HG02970 (cell line): ENCODE data around the gene LTO1.
"Not testable (repeated sequence)": the region's sequence is repeated elsewhere in the genome, so short reads cannot be mapped to it uniquely, and the experiment has no call there.

Experiments
- ATAC-seq: cut with Tn5 transposase; IDR thresholded peaks from one replicate; pipeline ENCODE4 v1.9.1; 2021; ENCODE audit warnings: mild to moderate bottlenecking, moderate library complexity, moderate number of reproducible peaks; ENCODE audit not compliant: unreplicated experiment, low FRiP score

The LTO1 gene

DNA sequence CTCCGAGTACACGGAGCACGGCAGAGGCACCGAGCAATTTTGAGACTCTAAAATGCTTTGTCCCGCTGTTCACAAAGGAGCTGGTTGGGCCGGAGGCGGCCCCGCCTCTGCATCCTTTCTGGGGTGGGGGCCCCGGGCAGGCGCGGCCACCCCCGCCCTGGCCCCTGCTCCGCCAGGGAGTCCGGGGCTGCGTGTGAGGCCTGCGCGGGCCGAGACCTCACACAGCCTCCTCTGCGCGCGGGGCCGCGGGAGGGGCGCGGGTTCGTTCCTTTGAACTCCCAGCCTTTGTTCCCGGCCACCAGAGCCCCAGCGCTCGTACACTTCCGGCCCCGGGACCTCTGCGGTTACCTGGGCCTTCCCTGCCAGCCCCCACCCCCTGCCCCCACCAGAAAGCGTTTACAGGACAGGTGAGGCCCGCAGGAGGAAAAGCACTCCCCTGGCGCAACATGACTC lies 27.1 kb upstream of the LTO1 start:
- ATAC-seq, result no peak

DNA sequence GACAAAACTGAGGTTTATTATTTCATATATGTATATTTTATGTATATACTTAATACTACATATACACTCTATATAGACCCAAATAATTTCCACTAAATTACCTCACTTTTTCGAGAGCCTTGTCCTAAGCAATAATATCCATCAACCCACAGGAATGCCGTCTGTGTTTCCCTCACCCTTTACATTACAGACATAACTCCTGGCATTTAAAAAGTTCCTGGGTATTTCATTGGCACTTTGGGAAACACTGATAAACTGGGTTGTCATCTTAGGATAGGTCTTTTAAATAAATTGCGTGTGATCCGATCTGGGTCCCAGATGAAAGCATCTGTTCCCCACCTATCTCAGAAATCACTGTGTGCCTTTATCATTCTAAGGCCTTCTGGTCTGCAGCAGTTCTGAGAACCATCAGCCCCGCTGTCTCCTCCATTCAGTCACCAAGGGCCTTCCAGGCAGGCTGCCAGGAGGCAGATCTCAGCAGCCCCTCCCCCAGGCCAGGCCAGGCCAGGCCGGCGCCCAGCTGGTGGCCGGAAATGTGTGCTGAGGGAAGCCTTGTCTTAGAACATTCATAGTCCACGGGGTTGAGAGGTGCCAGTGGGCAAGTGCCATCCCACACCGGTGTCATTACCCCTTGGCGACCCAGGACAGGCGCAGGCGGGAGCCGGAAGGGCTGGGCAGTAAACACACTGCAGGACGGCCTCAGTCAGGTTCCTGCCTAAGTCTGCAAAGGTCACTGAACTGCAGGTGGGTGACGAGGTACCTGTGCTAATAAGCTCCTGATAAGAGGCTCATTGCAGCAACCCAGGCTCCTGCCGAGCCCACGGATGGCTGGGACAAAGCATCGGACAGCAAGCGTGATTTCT lies 25.4 kb upstream of the LTO1 start:
- ATAC-seq, result no peak

DNA sequence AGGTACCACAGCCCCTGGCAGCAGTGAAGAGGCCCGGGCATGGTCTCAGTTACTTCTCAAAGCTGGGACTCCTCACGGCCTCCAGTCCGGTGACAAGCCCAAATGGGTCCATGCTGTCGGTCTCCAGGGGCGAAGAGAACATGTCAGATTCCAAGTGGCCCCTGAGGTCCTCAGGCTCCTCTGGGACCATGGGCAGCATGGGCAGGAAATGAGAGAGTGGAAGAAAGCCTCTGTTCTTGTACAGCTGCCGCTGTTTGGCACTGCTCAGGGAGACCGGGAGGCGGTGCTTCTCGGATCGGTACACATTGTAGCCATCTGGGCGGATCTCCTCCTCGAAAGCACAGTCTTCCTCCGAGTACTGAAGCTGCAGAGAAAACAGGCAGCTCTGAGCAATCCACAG lies 24.1 kb upstream of the LTO1 start:
- ATAC-seq, result no peak

DNA sequence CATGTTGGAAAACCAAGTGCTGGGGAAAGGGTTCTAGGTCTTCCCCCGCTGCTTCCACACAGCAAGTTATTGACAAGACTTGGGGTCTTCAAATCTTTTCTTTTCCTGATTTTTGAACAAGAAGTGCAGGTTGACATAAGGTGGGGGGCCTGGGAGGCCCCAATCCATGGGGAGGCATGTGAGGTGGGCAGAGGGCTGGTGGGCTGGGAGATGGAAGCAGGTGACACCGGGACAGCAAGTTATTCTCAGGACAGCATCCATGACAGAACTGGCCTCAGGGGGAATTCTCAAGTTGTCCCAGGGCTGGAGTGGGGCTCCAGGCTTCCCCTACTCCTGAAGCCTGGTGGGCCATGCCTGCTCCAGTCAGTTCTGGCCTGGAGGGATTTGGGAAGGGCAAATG lies 23.2 kb upstream of the LTO1 start:
- ATAC-seq, result no peak

DNA sequence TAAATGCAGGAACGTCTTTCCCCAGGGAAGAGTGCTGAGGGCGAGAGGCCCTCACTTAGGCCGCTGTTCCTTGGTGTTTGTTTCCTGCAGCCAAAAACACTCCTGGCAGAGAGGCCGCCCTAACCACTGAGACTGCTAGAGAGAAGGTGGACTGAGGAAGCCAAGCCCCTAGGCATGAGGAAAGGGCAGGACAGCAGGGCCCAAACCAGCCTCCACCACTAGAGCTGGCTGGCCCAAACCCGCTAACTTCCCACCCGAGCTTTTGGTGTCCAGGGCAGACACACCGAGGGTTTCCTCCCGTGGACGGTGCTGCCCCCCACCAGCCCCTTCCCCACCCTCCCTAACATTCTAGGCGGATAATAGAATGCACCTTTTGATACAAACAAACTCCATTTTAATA lies 22.7 kb upstream of the LTO1 start:
- no peak for ATAC-seq

DNA sequence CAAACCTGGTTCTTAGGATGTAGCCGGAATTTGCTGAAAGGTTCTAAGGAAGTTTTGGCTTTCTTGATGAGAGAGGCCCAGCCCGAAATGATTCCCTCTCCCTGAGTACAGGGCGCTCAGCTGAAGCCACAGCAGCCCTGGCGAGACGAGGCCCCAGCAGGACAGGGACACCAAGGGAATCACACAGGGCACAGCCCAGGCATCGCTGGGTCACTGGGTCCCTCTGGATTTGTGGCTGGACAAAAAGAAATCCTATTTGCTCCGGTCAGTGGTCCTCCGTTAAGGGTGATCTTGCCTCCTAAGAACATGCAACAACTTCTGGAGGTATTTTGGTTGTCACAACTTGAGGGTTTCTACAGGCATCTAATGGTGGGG lies 22.3 kb upstream of the LTO1 start:
- no peak for ATAC-seq

DNA sequence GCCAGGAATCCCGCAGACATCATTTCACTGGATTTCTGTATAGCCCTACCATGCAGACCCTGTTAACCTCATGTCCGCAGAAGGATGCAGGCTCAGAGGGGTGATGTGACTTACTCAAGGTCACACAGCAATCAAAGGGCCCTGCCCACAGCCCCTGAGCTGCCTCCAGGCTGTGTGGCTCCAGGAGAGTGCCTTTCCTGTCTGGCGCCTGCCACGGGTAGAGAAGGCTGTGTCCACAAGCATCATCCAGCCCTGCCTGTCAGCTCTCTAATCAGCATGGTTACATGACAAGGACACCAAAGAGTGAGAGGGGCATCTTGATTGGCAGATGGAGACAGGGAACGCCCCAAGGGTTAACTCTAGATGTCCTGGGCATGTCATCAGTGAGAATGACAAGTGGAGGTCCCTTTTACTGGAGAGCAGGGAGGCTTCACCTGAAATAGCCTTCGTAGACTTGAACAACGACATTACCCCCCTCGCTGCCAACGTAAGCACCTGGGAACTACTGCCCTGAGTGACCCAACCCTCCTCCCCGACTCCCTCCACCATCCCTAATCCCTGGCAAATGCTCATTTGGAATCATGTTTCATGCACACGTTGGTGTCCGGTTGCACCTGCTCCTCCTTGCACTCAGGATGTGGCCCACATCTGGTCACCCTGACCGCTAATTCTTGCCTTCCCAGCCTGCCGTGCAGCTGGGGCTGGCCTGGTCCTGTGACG lies 21.8 kb upstream of the LTO1 start:
- no peak for ATAC-seq

DNA sequence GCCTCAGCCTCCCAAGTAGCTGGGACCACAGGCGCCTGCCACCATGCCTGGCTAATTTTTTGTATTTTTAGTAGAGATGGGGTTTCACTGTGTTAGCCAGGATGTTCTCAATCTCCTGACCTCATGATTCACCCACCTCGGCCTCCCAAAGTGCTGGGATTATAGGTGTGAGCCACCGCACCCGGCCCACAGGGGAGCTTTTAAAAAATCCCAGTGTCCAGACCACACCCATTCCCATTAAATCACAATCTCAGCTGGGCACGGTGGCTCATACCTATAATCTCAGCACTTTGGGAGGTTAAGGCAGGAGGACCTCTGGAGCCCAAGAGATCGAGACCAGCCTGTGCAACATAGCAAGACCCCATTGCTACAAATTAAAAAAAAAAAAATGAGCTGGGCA lies 20.8 kb upstream of the LTO1 start:
- not testable (repeated sequence) for ATAC-seq

DNA sequence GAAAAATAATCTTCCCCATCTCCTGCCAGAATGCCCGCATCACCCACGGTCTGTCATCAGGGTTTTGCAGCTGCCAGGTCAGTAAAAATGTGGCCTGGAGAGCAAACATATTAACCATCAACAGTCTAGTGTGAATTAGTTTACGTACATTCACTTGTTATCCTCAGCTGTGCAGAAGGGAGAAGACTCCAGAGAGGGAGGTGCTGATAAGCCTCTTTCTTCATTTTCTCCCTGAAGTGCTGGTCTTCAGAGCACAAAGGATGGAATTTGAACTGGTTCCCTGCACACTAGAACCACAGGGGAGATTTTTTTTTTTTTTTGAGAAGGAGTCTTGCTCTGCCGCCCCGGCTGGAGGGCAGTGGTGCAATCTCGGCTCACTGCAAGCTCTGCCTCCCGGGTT lies 20.4 kb upstream of the LTO1 start:
- ATAC-seq, result no peak

DNA sequence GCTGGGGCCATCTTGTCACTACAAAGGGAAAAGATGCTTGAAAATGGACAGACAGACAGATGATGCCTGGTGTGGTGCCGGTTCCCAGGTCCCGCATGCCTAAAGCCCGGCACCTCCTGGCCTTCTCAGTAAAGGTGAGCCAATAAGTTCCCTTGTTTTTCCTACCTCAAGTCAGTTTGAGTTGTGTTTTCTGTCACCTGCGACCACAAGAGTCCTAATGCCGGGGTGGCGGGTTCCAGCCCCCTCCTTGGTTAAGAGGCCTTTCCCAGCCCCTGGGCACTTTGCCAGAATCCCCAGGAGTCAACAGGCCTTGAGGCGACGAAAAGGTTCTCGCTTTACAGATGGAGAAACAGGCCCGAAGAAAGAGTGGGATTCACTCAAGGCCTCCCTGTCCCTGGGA lies 19.6 kb upstream of the LTO1 start:
- ATAC-seq, result no peak

DNA sequence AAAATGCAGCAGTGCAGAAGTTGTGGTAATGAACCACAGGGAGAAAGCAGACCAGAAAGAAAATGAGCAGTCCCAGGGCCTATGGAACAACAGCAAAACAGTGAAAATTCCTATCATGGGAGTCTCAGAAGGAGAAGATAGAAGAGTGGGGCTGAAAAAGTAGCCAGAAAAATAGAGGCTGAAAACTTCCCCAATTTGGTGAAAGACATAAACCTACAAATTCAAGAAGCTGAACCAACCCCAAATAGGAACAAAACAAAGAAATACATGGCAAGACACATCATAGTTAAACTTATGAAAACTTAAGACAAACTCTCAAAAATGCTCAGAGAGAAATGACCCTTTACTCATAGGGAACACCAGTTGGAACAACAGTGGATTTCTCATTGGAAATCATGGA lies 17.3 kb upstream of the LTO1 start:
- no peak for ATAC-seq

DNA sequence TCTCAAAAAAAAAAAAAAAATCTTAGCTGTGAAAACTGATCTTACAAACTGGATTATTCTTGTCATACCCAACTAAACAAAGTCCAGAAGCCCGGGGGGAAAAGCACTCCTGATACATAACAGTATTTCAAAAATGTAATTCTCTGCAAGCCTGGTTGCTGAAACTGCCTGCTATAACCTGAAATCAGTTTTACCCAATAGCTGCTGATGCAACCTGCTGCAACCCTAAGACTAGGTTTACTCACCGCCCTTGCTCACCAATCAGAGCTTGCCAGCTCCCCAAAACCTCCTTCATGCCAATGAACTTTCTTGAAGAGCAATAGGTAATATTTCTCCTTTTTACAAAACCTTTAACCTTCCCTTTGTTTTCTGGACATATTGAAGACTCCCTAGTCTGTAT lies 16.3 kb upstream of the LTO1 start:
- ATAC-seq, result no peak

DNA sequence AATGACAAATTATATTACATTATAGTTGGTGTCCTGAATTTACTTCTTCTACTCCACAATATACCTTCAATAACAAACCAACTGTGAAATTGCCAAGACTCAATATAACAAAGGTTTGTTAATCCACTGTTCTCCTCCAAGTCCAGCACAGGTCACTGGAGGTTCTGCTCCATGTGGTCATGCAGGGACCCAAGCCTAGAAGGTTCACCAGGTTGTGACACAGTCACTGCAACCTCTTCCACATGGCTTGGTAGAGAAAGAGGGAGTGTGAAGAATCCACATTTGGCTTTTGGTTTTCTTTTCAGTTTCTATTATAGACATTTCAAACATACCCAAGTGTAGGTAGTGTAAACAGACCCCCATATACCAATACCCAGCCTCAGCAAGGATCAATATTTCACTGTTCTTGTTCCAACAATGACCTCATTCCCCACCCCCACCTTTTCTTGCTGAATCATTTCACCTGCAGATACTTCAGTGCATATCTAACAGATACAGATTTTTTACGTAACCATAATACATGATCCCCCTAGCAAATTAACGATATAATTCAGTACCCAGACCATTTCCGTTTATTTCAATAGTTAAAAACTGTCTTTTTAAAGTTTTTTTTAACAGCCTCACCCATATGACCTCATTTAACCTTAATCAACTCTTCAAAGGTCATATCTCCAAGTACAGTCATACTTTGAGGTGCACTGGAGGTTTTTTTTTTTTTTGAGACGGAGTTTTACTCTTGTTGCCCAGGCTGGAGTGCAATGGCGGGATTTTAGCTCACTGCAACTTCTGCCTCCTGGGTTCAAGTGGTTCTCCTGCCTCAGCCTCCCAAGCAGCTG lies 14.5 kb upstream of the LTO1 start:
- ATAC-seq, result no peak

DNA sequence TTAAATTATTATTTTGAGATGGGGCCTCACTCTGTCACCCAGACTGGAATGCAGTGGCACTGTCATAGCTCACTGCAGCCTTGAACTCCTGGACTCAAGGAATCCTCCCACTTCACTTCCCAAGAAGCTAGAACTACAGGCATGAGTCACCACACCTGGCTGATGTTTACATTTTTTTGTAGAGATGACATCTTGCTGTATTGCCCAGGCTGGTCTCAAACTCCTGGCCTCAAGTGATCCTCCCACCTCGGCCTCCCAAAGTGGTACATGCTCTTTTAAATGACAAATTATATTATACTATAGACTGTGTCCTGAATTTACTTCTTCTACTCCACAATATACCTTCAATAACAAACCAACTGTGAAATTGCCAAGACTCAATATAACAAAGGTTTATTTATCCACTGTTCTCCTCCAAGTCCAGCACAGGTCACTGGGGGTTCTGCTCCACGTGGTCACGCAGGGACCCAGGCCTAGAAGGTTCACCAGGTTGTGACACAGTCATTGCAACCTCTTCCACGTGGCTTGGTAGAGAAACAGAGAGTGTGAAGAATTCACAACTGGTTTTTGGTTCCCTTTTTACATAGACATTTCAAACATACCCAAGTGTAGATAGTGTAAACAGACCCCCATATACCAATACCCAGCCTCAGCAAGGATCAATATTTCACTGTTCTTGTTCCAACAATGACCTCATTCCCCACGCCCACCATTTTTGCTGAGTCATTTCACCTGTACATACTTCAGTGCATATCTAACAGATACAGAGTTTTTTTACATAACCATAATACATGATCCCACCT lies 13.0 kb upstream of the LTO1 start:
- ATAC-seq, result not testable (repeated sequence)

DNA sequence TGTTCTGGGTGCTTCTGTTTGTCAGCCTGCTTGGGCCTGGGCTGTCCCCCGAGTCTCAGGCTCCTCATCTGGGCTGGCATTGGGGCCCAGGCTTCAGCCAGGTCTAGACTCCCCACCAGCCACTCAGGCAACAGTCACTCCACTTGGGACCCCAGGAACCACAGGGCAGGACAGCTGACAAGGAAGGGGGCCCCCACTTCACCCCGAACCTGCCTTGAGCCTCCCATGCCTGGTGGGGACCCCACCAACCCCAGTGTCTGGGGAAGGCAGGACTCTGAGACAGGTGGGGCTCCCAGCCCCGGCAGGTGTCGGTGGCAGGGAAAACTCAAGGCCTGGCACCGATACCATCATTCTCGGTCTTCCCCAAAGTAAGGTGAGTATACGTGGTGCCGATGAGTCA lies 11.7 kb upstream of the LTO1 start:
- no peak for ATAC-seq

DNA sequence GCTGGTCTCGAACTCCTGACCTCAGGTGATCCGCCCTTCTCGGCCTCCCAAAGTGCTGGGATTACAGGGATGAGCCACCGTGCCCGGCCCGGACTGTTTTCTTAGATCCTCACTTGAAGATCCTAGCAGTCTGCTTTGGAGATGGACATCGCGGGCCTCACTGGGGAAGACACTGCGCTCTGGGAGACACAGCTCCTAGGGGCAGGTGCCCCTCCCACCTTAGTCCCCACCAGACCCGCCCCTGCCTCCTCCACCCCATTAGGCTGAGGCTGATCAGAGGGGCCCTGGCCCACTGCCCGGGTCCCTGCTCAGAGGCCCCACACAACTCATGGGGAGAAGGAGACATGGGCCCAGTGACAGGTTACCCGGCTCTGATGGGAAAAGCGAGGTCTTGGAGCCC lies 11.3 kb upstream of the LTO1 start:
- no peak for ATAC-seq

DNA sequence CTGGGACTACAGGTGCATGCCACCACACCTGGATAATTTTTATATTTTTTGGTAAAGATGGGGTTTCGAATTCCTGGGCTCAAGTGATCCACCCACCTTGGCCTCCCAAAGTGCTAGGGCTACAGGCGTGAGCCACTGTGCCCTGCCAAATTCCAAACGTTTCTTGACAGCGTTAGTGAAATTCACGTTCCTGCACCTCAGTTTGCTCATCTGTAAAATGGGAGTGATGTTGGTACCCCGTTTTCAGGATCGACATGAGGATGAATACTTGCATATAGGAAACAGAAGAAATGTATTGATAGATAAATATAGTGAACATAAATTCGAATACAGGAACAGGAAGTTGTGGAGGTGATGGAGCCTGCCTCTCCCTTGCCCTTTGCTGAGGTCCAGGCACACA lies 10.2 kb upstream of the LTO1 start:
- ATAC-seq, result no peak

DNA sequence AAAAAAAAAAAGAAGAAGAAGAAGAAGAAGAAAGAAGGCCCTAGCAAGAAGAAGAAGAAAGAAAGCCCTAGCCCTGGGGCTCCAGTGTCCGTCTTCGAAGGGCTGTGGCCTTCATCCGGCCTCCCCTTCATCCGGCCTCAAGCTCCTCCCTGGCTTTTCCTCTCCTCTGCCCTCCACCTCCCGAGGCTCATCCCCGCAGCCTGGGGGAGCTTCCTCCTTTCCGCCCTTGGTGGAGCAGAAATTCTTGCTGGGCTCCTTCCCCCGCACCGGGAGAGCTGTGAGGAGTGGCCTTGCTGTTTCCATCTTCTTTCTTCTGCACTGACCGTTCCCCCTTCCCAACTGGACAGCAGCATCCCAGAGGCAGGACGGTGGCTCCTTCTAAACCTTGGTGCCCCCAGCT lies 9.5 kb upstream of the LTO1 start:
- no peak for ATAC-seq

DNA sequence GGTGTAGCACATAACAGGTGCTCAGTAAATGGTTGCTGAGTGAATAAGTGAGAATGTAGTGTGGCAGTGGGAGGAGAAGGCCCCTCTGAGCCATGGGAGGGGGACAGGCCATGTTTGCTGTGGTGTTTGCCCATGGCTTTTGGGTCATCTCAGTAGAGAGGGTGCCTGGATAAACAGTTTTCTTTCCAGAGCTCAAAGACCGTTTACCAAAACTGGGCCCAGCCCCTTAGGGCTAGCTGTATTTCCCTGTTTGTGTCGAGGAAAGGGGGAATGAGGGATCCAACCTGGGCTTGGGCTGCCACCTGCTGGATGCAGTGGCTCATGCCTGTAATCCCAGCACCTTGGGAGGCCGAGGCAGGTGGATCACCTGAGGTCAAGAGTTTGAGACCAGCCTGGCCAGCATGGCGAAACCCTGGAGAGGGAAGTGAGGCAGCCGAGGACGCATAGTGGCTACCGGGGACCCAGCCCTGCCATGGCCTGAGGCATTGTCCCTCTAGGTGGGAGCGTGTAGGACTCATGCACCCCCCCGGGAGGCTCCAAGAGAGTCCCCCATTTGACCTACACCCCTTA lies 8.7 kb upstream of the LTO1 start:
- no peak for ATAC-seq
